WTC11 (cell line): ENCODE results near the gene ANKRD23. TPM values are rescaled to one million over a fixed set of nuclear protein-coding genes. Genes with fewer than 3 reads are reported as not detected.
A peak's percentile ranks its signal among the peaks of the same experiment; 100 is the strongest.

Experiments used
- ATAC-seq: fragments of 200-7000 bp; cut with Tn5 transposase; 2 replicates; pipeline ENCODE4 v1.10.0; 2021; ENCODE audit warnings: mild to moderate bottlenecking, moderate library complexity
- CTCF ChIA-PET: fragments of 300-600 bp; sonication (Branson Sonifier 250); formaldehyde crosslinking; loops from one replicate; lab custom pipeline; 2021; ENCODE audit warnings: antibody characterized with exemption; lab: Charles Lee
- POLR2A ChIA-PET: fragments of 350-600 bp; sonication (Branson Sonifier 250); formaldehyde crosslinking; loops from one replicate; lab custom pipeline; 2021; ENCODE audit warnings: antibody characterized with exemption; lab: Charles Lee
- DNase-seq: peaks from one replicate; pipeline ENCODE4 v3.0.0; 2021; ENCODE audit warnings: low spot score
- H3K27ac Mint-ChIP-seq: 2 replicates; pipeline ENCODE4 v1.8.0; 2021; ENCODE audit warnings: mixed read lengths
- H3K27me3 Mint-ChIP-seq: 2 replicates; pipeline ENCODE4 v1.8.0; 2021; ENCODE audit warnings: low read depth, mild to moderate bottlenecking, moderate library complexity, mixed read lengths
- H3K36me3 Mint-ChIP-seq: 2 replicates; pipeline ENCODE4 v1.8.0; 2021; ENCODE audit warnings: mixed read lengths
- H3K4me1 Mint-ChIP-seq: 2 replicates; pipeline ENCODE4 v1.8.0; 2022; ENCODE audit warnings: mixed read lengths
- H3K4me3 Mint-ChIP-seq: 2 replicates; pipeline ENCODE4 v1.8.0; 2021; ENCODE audit warnings: mild to moderate bottlenecking, moderate library complexity, mixed read lengths
- H3K9me3 Mint-ChIP-seq: 2 replicates; pipeline ENCODE4 v1.8.0; 2021; ENCODE audit warnings: mixed read lengths
- ARID4B ChIP-seq: sonication (generic); formaldehyde crosslinking; IDR thresholded peaks from 2 replicates; pipeline ENCODE4 v1.8.0; 2023; ENCODE audit warnings: missing genetic modification reagents, mild to moderate bottlenecking, borderline replicate concordance
- ATF1 ChIP-seq: sonication (generic); formaldehyde crosslinking; IDR thresholded peaks from 2 replicates; pipeline ENCODE4 v1.8.1; 2023; ENCODE audit warnings: mild to moderate bottlenecking, moderate library complexity, missing genetic modification reagents
- CDX4 ChIP-seq: fragments of 250-450 bp; sonication (Bioruptor Pico); IDR thresholded peaks from 2 replicates; pipeline ENCODE4 v1.9.0; 2021; ENCODE audit warnings: moderate library complexity, mild to moderate bottlenecking, inconsistent platforms, borderline replicate concordance
- ESRRA ChIP-seq: sonication (generic); formaldehyde crosslinking; IDR thresholded peaks from 2 replicates; pipeline ENCODE4 v1.8.1; 2022; ENCODE audit warnings: mild to moderate bottlenecking, missing genetic modification reagents, borderline replicate concordance
- ETV6 ChIP-seq: sonication (generic); formaldehyde crosslinking; IDR thresholded peaks from 2 replicates; pipeline ENCODE4 v1.8.1; 2022; ENCODE audit warnings: mild to moderate bottlenecking, missing genetic modification reagents
- MAX ChIP-seq: sonication (generic); formaldehyde crosslinking; IDR thresholded peaks from 2 replicates; pipeline ENCODE4 v1.8.0; 2022; ENCODE audit warnings: mild to moderate bottlenecking, missing genetic modification reagents
- NR1H2 ChIP-seq: sonication (generic); formaldehyde crosslinking; IDR thresholded peaks from 2 replicates; pipeline ENCODE4 v1.9.0; 2021; ENCODE audit warnings: mild to moderate bottlenecking, moderate library complexity, missing genetic modification reagents
- RELA ChIP-seq: sonication (generic); formaldehyde crosslinking; IDR thresholded peaks from 2 replicates; pipeline ENCODE4 v1.8.1; 2022; ENCODE audit warnings: missing genetic modification reagents, mild to moderate bottlenecking, borderline replicate concordance
- SP1 ChIP-seq: sonication (generic); formaldehyde crosslinking; conservative IDR thresholded peaks from 2 replicates; pipeline ENCODE4 v1.8.1; 2022; ENCODE audit warnings: missing genetic modification reagents
- ZMAT4 ChIP-seq: fragments of 250-450 bp; sonication (Bioruptor Pico); IDR thresholded peaks from 2 replicates; pipeline ENCODE4 v1.9.0; 2021; ENCODE audit warnings: mild to moderate bottlenecking
- ZNF281 ChIP-seq: sonication (generic); formaldehyde crosslinking; IDR thresholded peaks from 2 replicates; pipeline ENCODE4 v1.8.0; 2023; ENCODE audit warnings: mild to moderate bottlenecking, missing genetic modification reagents
- ZNF425 ChIP-seq: fragments of 250-450 bp; sonication (Bioruptor Pico); conservative IDR thresholded peaks from 2 replicates; pipeline ENCODE4 v1.9.0; 2021; ENCODE audit warnings: mild to moderate bottlenecking
- total RNA-seq: library from RNA; stranded (reverse); gene quantifications from 3 replicates; pipeline ENCODE4 v1.2.3, GENCODE V29; 2021

ANKRD23 gene
- total RNA-seq, 1 experiment from 2014 or later: 3.2 TPM

GRCh38 chr2:96868555-96869280, 24.9 kb upstream of the ANKRD23 start (continued):
- TF ChIP-seq ARID4B (CRISPR knock-in tag): 0 out of 2 replicates have a peak, but pooled peaks have one; percentile 19
- no peak for TF ChIP-seq RELA (CRISPR knock-in tag)
- no peak for TF ChIP-seq MAX (CRISPR knock-in tag)
- TF ChIP-seq ZNF281: peak; percentile 42; the same call in 1 of the 2 replicates
- no peak for TF ChIP-seq ZNF425 (CRISPR knock-in tag)
- no peak; the same call in 1 of the 2 replicates for TF ChIP-seq ETV6 (CRISPR knock-in tag)
- TF ChIP-seq SP1 (CRISPR knock-in tag): no peak; the same call in 1 of the 2 replicates
- TF ChIP-seq, all 79 proteins: peak for 12

- POLR2A ChIA-PET: interaction anchor here (0.6 to 2.0 kb wide), 7 partner anchors 7 to 53 kb away, joined by 3 to 20 read pairs (median 3); partner anchors contain the start of genes ANKRD39 and CNNM3
- no peak for ATAC-seq
- peak; percentile 51; the same call in 1 of the 2 replicates for TF ChIP-seq ETV6 (CRISPR knock-in tag)
- TF ChIP-seq NR1H2: no peak
- no peak for TF ChIP-seq ZMAT4 (CRISPR knock-in tag)
- 0 out of 2 replicates have a peak, but pooled peaks have one; percentile 8 for TF ChIP-seq ESRRA (CRISPR knock-in tag)
- TF ChIP-seq CDX4 (CRISPR knock-in tag): no peak
- no peak for TF ChIP-seq ATF1 (CRISPR knock-in tag)
These were observed 24.1 kb upstream of the ANKRD23 start for GRCh38 chr2:96867756-96868554.

More at GRCh38 chr2:96867756-96868554, 24.1 kb upstream of the ANKRD23 start:
- peaks cover 19% of the 10 kb centered on the region for H3K36me3 Mint-ChIP-seq
- H3K9me3 Mint-ChIP-seq: no peaks in the 10 kb centered on the region
- 0 out of 2 replicates have a peak, but pooled peaks cover 4% of the 10 kb centered on the region for H3K27me3 Mint-ChIP-seq
- peaks cover 29% of the 10 kb centered on the region for H3K4me1 Mint-ChIP-seq
- CTCF ChIA-PET: interaction anchor here (0.5 to 3.6 kb wide), 30 partner anchors 8 to 314 kb away, joined by 3 to 63 read pairs (median 4); partner anchors contain the start of genes ANKRD39, CNNM3 and FAHD2B
- peak overlapping the region; percentile 80 for H3K27ac Mint-ChIP-seq
- peak overlapping the region; percentile 82 for H3K4me3 Mint-ChIP-seq
- no peak for DNase-seq
